Breast epithelium (tissue), 4 donors: ENCODE measurements around the gene CTNNA3. TPM values are rescaled to one million over a fixed set of nuclear protein-coding genes. Genes with fewer than 3 reads are reported as not detected.

ENCODE experiments used
- DNase-seq, 2 donors: peaks; one replicate each; pipeline ENCODE4 v3.0.0-alpha.2; 2019; ENCODE audit warnings: low spot score in 2 of 2
- H3K27ac ChIP-seq, 2 donors: fragments of 200-600 bp; sonication (generic) in 1 of 2; one replicate each; pipeline ENCODE4 v1.5.1; 2016 to 2019; ENCODE audit warnings: mild to moderate bottlenecking in 1 of 2
- H3K27me3 ChIP-seq, 2 donors: fragments of 200-600 bp; sonication (generic) in 1 of 2; one replicate each; pipeline versions ENCODE4 v1.5.1 to v1.6.0; 2017 to 2019; ENCODE audit warnings: control low read depth in 1 of 2, mild to moderate bottlenecking in 1 of 2
- H3K36me3 ChIP-seq: fragments of 200-600 bp; one replicate; pipeline ENCODE4 v1.5.1; 2019
- H3K4me1 ChIP-seq, 2 donors: fragments of 200-600 bp; sonication (generic); one replicate each; pipeline ENCODE4 v1.5.1; 2016 to 2019; ENCODE audit warnings: control low read depth in 1 of 2
- H3K4me3 ChIP-seq, 3 donors: fragments of 200-600 bp; sonication (generic); 1 replicate in 2 of 3; 2 replicates in 1 of 3; pipeline ENCODE4 v1.5.1; 2016 to 2019; ENCODE audit warnings: mild to moderate bottlenecking in 3 of 3, moderate library complexity in 2 of 3
- H3K9me3 ChIP-seq, 2 donors: fragments of 200-600 bp; sonication (generic) in 1 of 2; one replicate each; pipeline ENCODE4 v1.5.1; 2016 to 2019; ENCODE audit warnings: control low read depth in 1 of 2
- POLR2A ChIP-seq: fragments of 450-650 bp; IDR thresholded peaks from one replicate; pipeline ENCODE4 v1.6.1; 2016; ENCODE audit warnings: antibody characterized with exemption, mild to moderate bottlenecking, moderate library complexity
- POLR2AphosphoS5 ChIP-seq, 3 donors: sonication (generic); formaldehyde crosslinking; IDR thresholded peaks; one replicate each; pipeline ENCODE4 v1.6.1; 2017; ENCODE audit warnings: antibody characterized with exemption in 3 of 3
- intact Hi-C: fragments of 100-400 bp; cut with DNase I; formaldehyde crosslinking; loops from one replicate; pipeline ENCODE4 v1.15.1; 2023; ENCODE audit warnings: low total_unique reads
- total RNA-seq, 3 donors: library from RNA; depleted of rRNA; stranded (reverse); fragments of >200 nt; gene quantifications; one replicate each; pipeline ENCODE4 v1.1.0, GENCODE V29; 2016
- TF ChIP-seq, protein P1 (sequence below), 3 donors: fragments of 450-650 bp; IDR thresholded peaks; one replicate each; pipeline ENCODE4 v1.5.1; 2016 to 2017; ENCODE audit warnings: antibody characterized with exemption in 3 of 3, mild to moderate bottlenecking in 3 of 3, moderate library complexity in 3 of 3

The CTNNA3 gene
- total RNA-seq, 3 donors from 2014 or later, result 0.33 to 1.1 (median 0.59) TPM

DNA sequence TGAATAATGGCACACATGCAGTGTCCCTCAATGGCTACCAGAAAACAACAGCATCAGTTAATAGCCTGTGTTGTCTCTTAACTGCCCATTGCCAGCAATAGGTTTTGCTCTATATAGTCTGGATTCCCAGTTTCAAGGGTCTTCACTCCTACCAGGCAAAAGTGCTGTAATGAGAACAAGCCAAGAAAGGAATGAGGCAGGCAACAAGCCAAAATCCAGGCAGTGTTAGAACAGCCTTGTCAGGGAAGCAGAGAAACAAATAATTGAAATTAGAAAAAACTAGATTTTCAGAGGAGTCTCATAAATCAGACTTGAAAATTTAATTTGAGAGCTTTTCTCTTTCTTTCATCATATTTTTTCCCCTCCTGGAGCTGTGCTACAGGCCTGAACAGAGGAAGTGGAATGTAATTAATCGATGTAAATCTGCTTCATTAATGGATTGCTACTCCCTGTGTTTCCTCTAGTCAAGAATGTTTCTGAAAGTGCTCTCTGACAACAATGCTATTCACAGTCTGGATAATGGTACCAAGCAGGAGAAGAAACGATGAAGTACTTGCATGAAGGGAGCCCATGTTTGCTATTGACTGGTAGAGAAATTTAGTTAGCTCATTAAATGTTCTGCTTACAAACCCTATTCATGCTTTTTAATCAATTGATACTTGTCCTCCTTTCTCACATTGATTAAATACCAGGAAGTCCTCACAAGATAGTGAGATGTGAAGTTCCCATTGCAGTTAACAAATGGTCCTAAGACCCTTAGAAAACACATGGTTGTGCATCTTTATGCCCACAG lies 972.2 kb downstream of the CTNNA3 start:
- TF ChIP-seq POLR2AphosphoS5 (IDR thresholded peaks at IDR 0.05) (no peak), POLR2A (no peak)
- TF ChIP-seq, protein P1, sequence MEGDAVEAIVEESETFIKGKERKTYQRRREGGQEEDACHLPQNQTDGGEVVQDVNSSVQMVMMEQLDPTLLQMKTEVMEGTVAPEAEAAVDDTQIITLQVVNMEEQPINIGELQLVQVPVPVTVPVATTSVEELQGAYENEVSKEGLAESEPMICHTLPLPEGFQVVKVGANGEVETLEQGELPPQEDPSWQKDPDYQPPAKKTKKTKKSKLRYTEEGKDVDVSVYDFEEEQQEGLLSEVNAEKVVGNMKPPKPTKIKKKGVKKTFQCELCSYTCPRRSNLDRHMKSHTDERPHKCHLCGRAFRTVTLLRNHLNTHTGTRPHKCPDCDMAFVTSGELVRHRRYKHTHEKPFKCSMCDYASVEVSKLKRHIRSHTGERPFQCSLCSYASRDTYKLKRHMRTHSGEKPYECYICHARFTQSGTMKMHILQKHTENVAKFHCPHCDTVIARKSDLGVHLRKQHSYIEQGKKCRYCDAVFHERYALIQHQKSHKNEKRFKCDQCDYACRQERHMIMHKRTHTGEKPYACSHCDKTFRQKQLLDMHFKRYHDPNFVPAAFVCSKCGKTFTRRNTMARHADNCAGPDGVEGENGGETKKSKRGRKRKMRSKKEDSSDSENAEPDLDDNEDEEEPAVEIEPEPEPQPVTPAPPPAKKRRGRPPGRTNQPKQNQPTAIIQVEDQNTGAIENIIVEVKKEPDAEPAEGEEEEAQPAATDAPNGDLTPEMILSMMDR (IDR thresholded peaks at IDR 0.05), result no peak
- Histone ChIP-seq H3K9me3 (no peaks in the 10 kb centered on the region), H3K27ac (no peak overlapping the region), H3K4me3 (no peak overlapping the region), H3K27me3 (no peaks in the 10 kb centered on the region), H3K36me3 (no peaks in the 10 kb centered on the region), H3K4me1 (no peaks in the 10 kb centered on the region)
- DNase-seq, result no peak
- intact Hi-C loops, result no loop called here

- TF ChIP-seq, protein P1 (IDR thresholded peaks at IDR 0.05), result no peak
- TF ChIP-seq POLR2A, result no peak
- no peak for TF ChIP-seq POLR2AphosphoS5 (IDR thresholded peaks at IDR 0.05)
- Histone ChIP-seq H3K9me3 (no peaks in the 10 kb centered on the region), H3K27me3 (no peaks in the 10 kb centered on the region), H3K36me3 (no peaks in the 10 kb centered on the region), H3K4me3 (no peak overlapping the region), H3K4me1 (no peaks in the 10 kb centered on the region), H3K27ac (no peak overlapping the region)
- DNase-seq, result no peak
- intact Hi-C loops, result no loop called here
Observed at GRCh38 chr10:66719483-66719882, 976.5 kb downstream of the CTNNA3 start.

GRCh38 chr10:66717231-66717981 lies 978.6 kb downstream of the CTNNA3 start:
- no peak for DNase-seq
- no peak overlapping the region for H3K4me3 ChIP-seq
- H3K9me3 ChIP-seq, result no peaks in the 10 kb centered on the region
- no peak overlapping the region for H3K27ac ChIP-seq
- H3K36me3 ChIP-seq, result no peaks in the 10 kb centered on the region
- no peaks in the 10 kb centered on the region for H3K27me3 ChIP-seq
- TF ChIP-seq, protein P1 (IDR thresholded peaks at IDR 0.05), result no peak
- TF ChIP-seq POLR2AphosphoS5 (IDR thresholded peaks at IDR 0.05) (no peak), POLR2A (no peak)
- intact Hi-C loops, result no loop called here
- no peaks in the 10 kb centered on the region for H3K4me1 ChIP-seq

DNA sequence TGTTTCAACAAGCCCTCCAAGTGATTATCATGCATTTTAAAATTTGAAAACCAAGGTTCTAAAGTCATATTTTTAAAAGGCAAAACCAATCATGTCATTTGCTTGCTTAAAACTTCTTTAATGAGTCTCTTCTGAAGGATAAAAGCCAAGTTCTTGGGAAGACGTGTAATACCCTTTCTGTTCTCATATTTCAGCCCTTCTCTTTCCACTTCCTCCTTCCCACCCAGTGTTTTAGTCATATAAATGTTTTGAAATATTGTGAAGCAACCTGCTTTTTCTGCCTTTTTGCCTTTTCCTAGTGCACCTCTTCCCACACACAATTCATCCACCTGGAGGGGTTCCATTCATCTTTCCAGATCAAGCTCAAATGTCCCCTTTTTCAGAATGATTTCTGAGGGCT lies 981.3 kb downstream of the CTNNA3 start:
- no peak overlapping the region for H3K27ac ChIP-seq
- H3K4me3 ChIP-seq, result no peak overlapping the region
- H3K36me3 ChIP-seq, result no peaks in the 10 kb centered on the region
- H3K4me1 ChIP-seq, result no peaks in the 10 kb centered on the region
- TF ChIP-seq POLR2AphosphoS5 (IDR thresholded peaks at IDR 0.05) (no peak), POLR2A (no peak)
- TF ChIP-seq, protein P1 (IDR thresholded peaks at IDR 0.05), result no peak
- no peak for DNase-seq
- no peaks in the 10 kb centered on the region for H3K27me3 ChIP-seq
- H3K9me3 ChIP-seq, result no peaks in the 10 kb centered on the region
- intact Hi-C loops, result no loop called here

- DNase-seq, result no peak
- no peaks in the 10 kb centered on the region for H3K9me3 ChIP-seq
- no peaks in the 10 kb centered on the region for H3K4me1 ChIP-seq
- no peak overlapping the region for H3K27ac ChIP-seq
- intact Hi-C loops, result no loop called here
- TF ChIP-seq POLR2A, result no peak
- no peak for TF ChIP-seq POLR2AphosphoS5 (IDR thresholded peaks at IDR 0.05)
- TF ChIP-seq, protein P1 (IDR thresholded peaks at IDR 0.05), result no peak
- no peak overlapping the region for H3K4me3 ChIP-seq
- no peaks in the 10 kb centered on the region for H3K36me3 ChIP-seq
- H3K27me3 ChIP-seq, result no peaks in the 10 kb centered on the region
Observed at GRCh38 chr10:66713387-66713786, 982.6 kb downstream of the CTNNA3 start.
